NCI-H146 treated with DMSO at 0.1 percent for 48 hours (cell line): ENCODE results near the gene TMCO4.
A peak's percentile ranks its signal among the peaks of the same experiment; 100 is the strongest.

ENCODE experiments used
- DNase-seq: peaks from one replicate; lab custom pipeline; 2025; ENCODE audit not compliant: unreplicated experiment; lab: John Stamatoyannopoulos, UW

The TMCO4 gene

GRCh38 chr1:19776933-19777332 lies 22.8 kb downstream of the TMCO4 start:
- no peak for DNase-seq

- no peak for DNase-seq
Observed at GRCh38 chr1:19776287-19776686, 23.4 kb downstream of the TMCO4 start.

GRCh38 chr1:19775831-19776230 lies 23.9 kb downstream of the TMCO4 start:
- no peak for DNase-seq

GRCh38 chr1:19775317-19775716 lies 24.4 kb downstream of the TMCO4 start:
- DNase-seq, result no peak

GRCh38 chr1:19774180-19774785 lies 25.4 kb downstream of the TMCO4 start:
- no peak for DNase-seq

GRCh38 chr1:19773485-19773884 lies 26.2 kb downstream of the TMCO4 start:
- no peak for DNase-seq

- DNase-seq, result no peak
Observed at GRCh38 chr1:19772053-19772452, 27.7 kb downstream of the TMCO4 start.

GRCh38 chr1:19771350-19771749 lies 28.4 kb downstream of the TMCO4 start:
- no peak for DNase-seq

- DNase-seq, result no peak
Observed at GRCh38 chr1:19770436-19771190, 29.1 kb downstream of the TMCO4 start.

- DNase-seq, result no peak
Observed at GRCh38 chr1:19769211-19769932, 30.3 kb downstream of the TMCO4 start.

GRCh38 chr1:19768353-19769210 lies 31.1 kb downstream of the TMCO4 start:
- DNase-seq, result no peak

GRCh38 chr1:19765623-19766022 lies 34.1 kb downstream of the TMCO4 start:
- no peak for DNase-seq

- DNase-seq, result no peak
Observed at GRCh38 chr1:19764848-19765247, 34.9 kb downstream of the TMCO4 start.

GRCh38 chr1:19762175-19762779 lies 37.4 kb downstream of the TMCO4 start:
- DNase-seq, result peak; percentile 14

GRCh38 chr1:19759740-19760089 lies 40.0 kb downstream of the TMCO4 start:
- DNase-seq, result no peak

GRCh38 chr1:19758227-19758830 lies 41.4 kb downstream of the TMCO4 start:
- no peak for DNase-seq

- no peak for DNase-seq
Observed at GRCh38 chr1:19757641-19758040, 42.1 kb downstream of the TMCO4 start.

- DNase-seq, result no peak
Observed at GRCh38 chr1:19756480-19756879, 43.2 kb downstream of the TMCO4 start.

- DNase-seq, result no peak
Observed at GRCh38 chr1:19754482-19754881, 45.2 kb downstream of the TMCO4 start.

- DNase-seq, result no peak
Observed at GRCh38 chr1:19752083-19752696, 47.5 kb downstream of the TMCO4 start.
